Peyer's patch (tissue), 4 donors: Measurements from ENCODE around the gene KCTD1. TPM values are rescaled to one million over a fixed set of nuclear protein-coding genes. Genes with fewer than 3 reads are reported as not detected.

ENCODE experiments used
- DNase-seq, 3 donors: peaks; one replicate each; pipeline ENCODE4 v3.0.0-alpha.2; 2017 to 2019
- H3K27ac ChIP-seq, 4 donors: fragments of 200-600 bp; sonication (generic); one replicate each; pipeline ENCODE4 v1.5.1; 2016 to 2019
- H3K27me3 ChIP-seq, 2 donors: fragments of 200-600 bp; sonication (generic); one replicate each; pipeline ENCODE4 v1.5.1; 2019
- H3K36me3 ChIP-seq, 3 donors: fragments of 200-600 bp; sonication (generic); one replicate each; pipeline ENCODE4 v1.5.1; 2016 to 2019
- H3K4me1 ChIP-seq, 4 donors: fragments of 200-600 bp; sonication (generic); one replicate each; pipeline ENCODE4 v1.5.1; 2016 to 2019
- H3K4me3 ChIP-seq, 4 donors: fragments of 200-600 bp; sonication (generic); 1 replicate in 3 of 4; 2 replicates in 1 of 4; pipeline ENCODE4 v1.5.1; 2016 to 2019; ENCODE audit warnings: mild to moderate bottlenecking in 1 of 4
- H3K9me3 ChIP-seq, 4 donors: fragments of 200-600 bp; sonication (generic); one replicate each; pipeline ENCODE4 v1.5.1; 2016 to 2019; ENCODE audit warnings: mild to moderate bottlenecking in 1 of 4
- CTCF ChIP-seq, 6 experiments: fragments of 450-650 bp in 4 of 6; fragments of 200-600 bp in 2 of 6; sonication (generic) in 1 of 6; IDR thresholded peaks; one replicate each; pipeline ENCODE4 v1.5.1; 2017 to 2019; ENCODE audit warnings: antibody characterized with exemption in 6 of 6, mild to moderate bottlenecking in 3 of 6, moderate library complexity in 1 of 6
- POLR2A ChIP-seq, 2 donors: fragments of 450-650 bp; IDR thresholded peaks; one replicate each; pipeline ENCODE4 v1.5.1; 2017; ENCODE audit warnings: antibody characterized with exemption in 2 of 2, mild to moderate bottlenecking in 2 of 2, moderate library complexity in 2 of 2
- total RNA-seq, 4 donors: library from RNA; depleted of rRNA; stranded (reverse); fragments of >200 nt; gene quantifications; one replicate each; pipeline ENCODE4 v1.1.0, GENCODE V29; 2016

KCTD1 gene
- total RNA-seq, 4 donors from 2014 or later, result 2.5 to 6.3 (median 4.7) TPM

- TF ChIP-seq POLR2A (IDR thresholded peaks at IDR 0.05), result no peak
- no peak for TF ChIP-seq CTCF (IDR thresholded peaks at IDR 0.05)
- DNase-seq, result no peak
- H3K27me3 ChIP-seq, result no peaks in the 10 kb centered on the region
- H3K27ac ChIP-seq, result no peak overlapping the region
- no peak overlapping the region for H3K4me3 ChIP-seq
- H3K9me3 ChIP-seq, result no peaks in the 10 kb centered on the region
- H3K4me1 ChIP-seq, result no peaks in the 10 kb centered on the region
- no peaks in the 10 kb centered on the region for H3K36me3 ChIP-seq
Measured at GRCh38 chr18:26515643-26516487, 32.5 kb downstream of the KCTD1 start.

GRCh38 chr18:26511339-26512071, 36.8 kb downstream of the KCTD1 start:
- Histone ChIP-seq H3K27me3 (no peaks in the 10 kb centered on the region), H3K9me3 (no peaks in the 10 kb centered on the region), H3K4me3 (no peak overlapping the region), H3K36me3 (no peaks in the 10 kb centered on the region), H3K4me1 (no peaks in the 10 kb centered on the region), H3K27ac (no peak overlapping the region)
- DNase-seq, result no peak
- TF ChIP-seq POLR2A (IDR thresholded peaks at IDR 0.05), result no peak
- TF ChIP-seq CTCF (IDR thresholded peaks at IDR 0.05), result no peak

- TF ChIP-seq POLR2A (IDR thresholded peaks at IDR 0.05) (no peak), CTCF (IDR thresholded peaks at IDR 0.05) (no peak)
- Histone ChIP-seq H3K36me3 (no peaks in the 10 kb centered on the region), H3K27ac (no peak overlapping the region), H3K4me3 (no peak overlapping the region), H3K27me3 (no peaks in the 10 kb centered on the region), H3K4me1 (no peaks in the 10 kb centered on the region), H3K9me3 (no peaks in the 10 kb centered on the region)
- no peak for DNase-seq
Measured at GRCh38 chr18:26510337-26510736, 38.0 kb downstream of the KCTD1 start.

- H3K27me3 ChIP-seq, result no peaks in the 10 kb centered on the region
- H3K4me1 ChIP-seq, result no peaks in the 10 kb centered on the region
- no peak for DNase-seq
- TF ChIP-seq POLR2A (IDR thresholded peaks at IDR 0.05), result no peak
- H3K27ac ChIP-seq, result no peak overlapping the region
- no peaks in the 10 kb centered on the region for H3K9me3 ChIP-seq
- H3K36me3 ChIP-seq, result no peaks in the 10 kb centered on the region
- no peak overlapping the region for H3K4me3 ChIP-seq
Measured at GRCh38 chr18:26506012-26506411, 42.3 kb downstream of the KCTD1 start.

DNA sequence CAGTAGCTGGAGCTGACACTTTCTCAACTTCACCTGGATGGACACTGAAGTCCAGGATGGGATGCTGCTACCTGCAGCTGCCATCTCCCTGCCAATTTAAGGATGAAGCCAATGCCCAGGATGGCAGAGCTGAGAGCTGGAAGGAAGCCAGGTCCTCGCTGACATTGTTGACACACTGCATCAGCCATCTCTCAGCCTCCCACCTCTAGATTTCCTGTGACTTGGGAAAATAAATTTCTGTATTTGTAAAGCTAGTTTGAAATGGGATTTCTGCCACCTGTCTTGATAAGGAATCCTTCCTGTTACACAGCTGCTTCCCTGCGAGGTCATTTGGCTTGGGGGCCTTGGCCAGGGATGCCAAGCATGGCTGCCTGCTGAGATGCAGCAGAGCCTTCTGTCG, 43.5 kb downstream of the KCTD1 start:
- Histone ChIP-seq H3K27me3 (no peaks in the 10 kb centered on the region), H3K27ac (no peak overlapping the region), H3K9me3 (no peaks in the 10 kb centered on the region), H3K4me1 (no peaks in the 10 kb centered on the region), H3K36me3 (no peaks in the 10 kb centered on the region), H3K4me3 (no peak overlapping the region)
- TF ChIP-seq POLR2A (IDR thresholded peaks at IDR 0.05) (no peak), CTCF (IDR thresholded peaks at IDR 0.05) (no peak)
- DNase-seq, result no peak

GRCh38 chr18:26503382-26503781, 45.0 kb downstream of the KCTD1 start:
- TF ChIP-seq CTCF (IDR thresholded peaks at IDR 0.05), result no peak
- no peak for TF ChIP-seq POLR2A (IDR thresholded peaks at IDR 0.05)
- no peak for DNase-seq
- Histone ChIP-seq H3K4me1 (no peaks in the 10 kb centered on the region), H3K4me3 (no peak overlapping the region), H3K9me3 (no peaks in the 10 kb centered on the region), H3K27me3 (no peaks in the 10 kb centered on the region), H3K27ac (no peak overlapping the region), H3K36me3 (no peaks in the 10 kb centered on the region)
